LNCAP (cell line): ENCODE data around the gene YBX2.

Experiments
- TF ChIP-seq, protein P1 (sequence below): fragments of 450-650 bp; IDR thresholded peaks from 2 replicates; pipeline ENCODE4 v1.5.1; 2017; ENCODE audit warnings: mild to moderate bottlenecking

YBX2 gene

GRCh38 chr17:7246779-7247178, 47.7 kb downstream of the YBX2 start:
- TF ChIP-seq, protein P1, sequence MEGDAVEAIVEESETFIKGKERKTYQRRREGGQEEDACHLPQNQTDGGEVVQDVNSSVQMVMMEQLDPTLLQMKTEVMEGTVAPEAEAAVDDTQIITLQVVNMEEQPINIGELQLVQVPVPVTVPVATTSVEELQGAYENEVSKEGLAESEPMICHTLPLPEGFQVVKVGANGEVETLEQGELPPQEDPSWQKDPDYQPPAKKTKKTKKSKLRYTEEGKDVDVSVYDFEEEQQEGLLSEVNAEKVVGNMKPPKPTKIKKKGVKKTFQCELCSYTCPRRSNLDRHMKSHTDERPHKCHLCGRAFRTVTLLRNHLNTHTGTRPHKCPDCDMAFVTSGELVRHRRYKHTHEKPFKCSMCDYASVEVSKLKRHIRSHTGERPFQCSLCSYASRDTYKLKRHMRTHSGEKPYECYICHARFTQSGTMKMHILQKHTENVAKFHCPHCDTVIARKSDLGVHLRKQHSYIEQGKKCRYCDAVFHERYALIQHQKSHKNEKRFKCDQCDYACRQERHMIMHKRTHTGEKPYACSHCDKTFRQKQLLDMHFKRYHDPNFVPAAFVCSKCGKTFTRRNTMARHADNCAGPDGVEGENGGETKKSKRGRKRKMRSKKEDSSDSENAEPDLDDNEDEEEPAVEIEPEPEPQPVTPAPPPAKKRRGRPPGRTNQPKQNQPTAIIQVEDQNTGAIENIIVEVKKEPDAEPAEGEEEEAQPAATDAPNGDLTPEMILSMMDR = no peak

- TF ChIP-seq, protein P1 = no peak
Observed at GRCh38 chr17:7243453-7243729, 51.0 kb downstream of the YBX2 start.

DNA sequence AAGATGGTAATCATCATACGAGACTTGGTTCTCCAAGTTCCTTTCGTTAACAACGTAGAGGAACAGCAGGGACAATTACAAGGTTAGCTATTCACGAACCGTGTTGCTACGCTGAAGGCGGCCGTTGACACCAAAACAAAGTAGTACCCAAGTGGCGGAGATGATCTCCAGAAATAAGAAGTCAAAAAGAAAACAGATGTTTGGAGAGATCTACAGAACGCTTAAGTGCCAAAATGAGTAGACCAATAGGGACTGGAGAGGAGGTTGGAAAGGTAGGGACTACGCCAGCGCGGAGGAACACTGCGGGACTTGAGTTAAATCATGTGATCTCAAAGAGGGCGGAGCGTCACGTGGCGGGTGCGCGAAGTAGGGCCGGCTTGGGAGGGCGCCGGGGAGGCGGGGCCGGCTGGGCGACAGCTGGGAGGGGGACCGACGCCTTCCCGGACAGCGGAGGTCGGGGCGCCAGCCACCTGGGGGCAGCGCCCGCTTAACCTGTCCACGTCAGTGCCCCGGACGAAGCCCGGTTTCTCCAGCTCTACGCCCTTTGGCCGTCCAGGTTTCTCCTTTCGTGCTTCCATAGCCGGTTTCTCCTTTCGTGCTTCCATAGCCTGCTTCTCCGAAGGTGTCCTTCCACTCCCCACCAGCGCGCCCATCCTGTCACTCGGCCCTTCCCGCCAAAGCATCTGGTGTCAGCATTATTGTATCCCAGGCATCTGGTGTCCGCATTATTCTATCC, 51.6 kb downstream of the YBX2 start:
- TF ChIP-seq, protein P1 = no peak

GRCh38 chr17:7241783-7242716, 52.4 kb downstream of the YBX2 start, which contains the start of gene GABARAP:
Gene GABARAP, minus strand, starts transcription at chr17:7242449. Its CDS starts 119 bp downstream, at chr17:7242330.
- TF ChIP-seq, protein P1 = no peak

DNA sequence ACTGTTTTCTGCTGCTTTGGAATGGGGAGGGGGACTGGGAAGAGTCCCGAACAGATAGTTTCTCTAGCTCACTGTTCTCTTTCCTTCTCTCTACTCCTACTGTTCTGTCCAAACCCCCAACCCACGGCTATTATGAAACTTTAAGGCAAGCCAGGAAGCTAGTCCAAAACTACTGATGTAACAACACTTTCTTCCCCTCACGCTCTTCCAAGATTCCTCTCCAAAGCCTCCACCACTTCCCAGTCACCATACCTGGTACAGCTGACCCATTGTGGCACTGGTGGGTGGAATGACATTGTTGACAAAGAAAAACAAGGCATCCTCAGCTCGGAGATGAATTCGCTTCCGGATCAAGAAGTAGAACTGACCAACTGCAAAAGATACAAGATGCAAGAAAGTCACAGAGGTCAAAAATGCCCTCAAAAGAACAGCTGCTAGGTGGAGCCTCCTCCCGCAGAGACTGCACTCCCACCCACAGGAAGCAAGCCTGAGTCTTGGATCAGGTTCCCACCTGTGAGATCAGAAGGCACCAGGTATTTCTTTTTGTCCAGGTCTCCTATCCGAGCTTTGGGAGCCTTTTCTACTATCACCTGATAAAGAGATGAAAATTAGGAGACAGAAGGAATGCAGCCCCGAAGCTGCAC, 53.2 kb downstream of the YBX2 start:
- TF ChIP-seq, protein P1 = no peak

- TF ChIP-seq, protein P1 = no peak
Observed at GRCh38 chr17:7240375-7240774, 54.1 kb downstream of the YBX2 start.
